Activated CD4-positive, alpha-beta T cell treated with anti-CD3 and anti-CD28 coated beads for 36 hours (primary cell): ENCODE results near the gene RYK. TPM values are rescaled to one million over a fixed set of nuclear protein-coding genes. Genes with fewer than 3 reads are reported as not detected.

Source experiments
- ATAC-seq: fragments of 200-7000 bp; cut with Tn5 transposase; one replicate; pipeline ENCODE4 v1.10.0; 2021; ENCODE audit warnings: mild to moderate bottlenecking, moderate library complexity
- CTCF ChIA-PET: fragments of 350-600 bp; sonication (Branson Sonifier 250); formaldehyde crosslinking; loops from one replicate; lab custom pipeline; 2021; ENCODE audit warnings: antibody characterized with exemption; lab: Charles Lee
- POLR2A ChIA-PET: fragments of 350-600 bp; sonication (Branson Sonifier 250); formaldehyde crosslinking; loops from one replicate; lab custom pipeline; 2021; ENCODE audit warnings: antibody characterized with exemption, inconsistent platforms; lab: Charles Lee
- DNase-seq: peaks from one replicate; pipeline ENCODE4 v3.0.0-alpha.2; 2020
- H3K27ac Mint-ChIP-seq: one replicate; pipeline ENCODE4 v1.8.0; 2021; ENCODE audit warnings: mixed read lengths
- H3K27me3 Mint-ChIP-seq: one replicate; pipeline ENCODE4 v1.8.0; 2021; ENCODE audit warnings: mixed read lengths
- H3K36me3 Mint-ChIP-seq: one replicate; pipeline ENCODE4 v1.8.0; 2021; ENCODE audit warnings: low read depth, mixed read lengths
- H3K4me1 Mint-ChIP-seq: one replicate; pipeline ENCODE4 v1.8.0; 2021; ENCODE audit warnings: mixed read lengths
- H3K4me3 Mint-ChIP-seq: one replicate; pipeline ENCODE4 v1.8.0; 2021; ENCODE audit warnings: mild to moderate bottlenecking, moderate library complexity, mixed read lengths
- H3K9me3 Mint-ChIP-seq: one replicate; pipeline ENCODE4 v1.8.0; 2021; ENCODE audit warnings: low read depth, mixed read lengths
- intact Hi-C, 2 experiments: fragments of 100-400 bp; cut with DNase I in 1 of 2; cut with micrococcal nuclease in 1 of 2; formaldehyde crosslinking; loops; one replicate each; pipeline versions ENCODE4 v1.14.2 to v1.15.1; 2022 to 2024; cut with DNase I, micrococcal nuclease
- total RNA-seq, 2 experiments: library from RNA; stranded (reverse); gene quantifications; one replicate each; pipeline ENCODE4 v1.2.3, GENCODE V29; 2021

The RYK gene
- total RNA-seq, 2 experiments from 2014 or later, result 23.5 to 24.0 TPM

- peaks cover 15% of the 10 kb centered on the region for H3K9me3 Mint-ChIP-seq
- ChIA-PET CTCF (interaction anchor here (1.0 kb wide), 1 partner anchor 16 kb away, joined by 3 read pairs; no protein-coding TSS in a partner anchor), POLR2A (no interaction called here)
- intact Hi-C loops, result no loop called here
- no peak overlapping the region for H3K27ac Mint-ChIP-seq
- H3K4me1 Mint-ChIP-seq, result no peaks in the 10 kb centered on the region
- DNase-seq (no peak), ATAC-seq (no peak)
- H3K27me3 Mint-ChIP-seq, result no peaks in the 10 kb centered on the region
- peaks cover 8% of the 10 kb centered on the region for H3K36me3 Mint-ChIP-seq
- H3K4me3 Mint-ChIP-seq, result no peak overlapping the region
These were observed 117.7 kb downstream of the RYK start for GRCh38 chr3:134132961-134133360.

- H3K27me3 Mint-ChIP-seq, result no peaks in the 10 kb centered on the region
These were observed 124.5 kb downstream of the RYK start for GRCh38 chr3:134126153-134126552.

DNA sequence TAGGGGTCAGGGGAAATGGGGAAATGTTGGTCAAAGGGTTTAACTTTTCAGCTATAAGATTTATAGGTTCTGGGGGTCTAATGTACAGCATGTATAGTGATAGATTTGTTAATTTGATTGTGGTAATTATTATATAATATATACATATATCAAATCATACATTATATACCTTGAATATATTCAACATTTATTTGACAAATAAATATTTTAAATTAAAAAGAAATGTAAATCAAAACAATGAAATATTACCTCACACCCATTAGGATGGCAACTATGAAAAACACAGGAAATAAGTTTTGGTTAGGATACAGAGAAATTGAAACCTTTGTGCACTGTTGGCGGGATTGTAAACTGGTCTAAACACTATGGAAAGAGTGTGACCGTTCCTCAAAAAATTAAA lies 135.9 kb downstream of the RYK start:
- Mint-ChIP-seq H3K36me3 (peaks cover 4% of the 10 kb centered on the region), H3K27ac (no peak overlapping the region), H3K9me3 (peaks cover 38% of the 10 kb centered on the region), H3K27me3 (peaks cover 4% of the 10 kb centered on the region), H3K4me3 (no peak overlapping the region), H3K4me1 (no peaks in the 10 kb centered on the region)
- ChIA-PET POLR2A (no interaction called here), CTCF (no interaction called here)
- intact Hi-C loops, result no loop called here
- ATAC-seq, result no peak
- no peak for DNase-seq

More at GRCh38 chr3:134126153-134126552, 124.5 kb downstream of the RYK start:
- POLR2A ChIA-PET, result no interaction called here
- intact Hi-C loops, result no loop called here
- no peak for ATAC-seq
- DNase-seq, result no peak
- Mint-ChIP-seq H3K27ac (no peak overlapping the region), H3K9me3 (peaks cover 25% of the 10 kb centered on the region), H3K36me3 (peaks cover 11% of the 10 kb centered on the region), H3K4me3 (no peak overlapping the region), H3K4me1 (no peaks in the 10 kb centered on the region)
- CTCF ChIA-PET, result interaction anchor here (0.5 kb wide), 1 partner anchor 16 kb away, joined by 3 read pairs; no protein-coding TSS in a partner anchor

- POLR2A ChIA-PET, result no interaction called here
- ATAC-seq (no peak), DNase-seq (no peak)
- intact Hi-C loops, result no loop called here
- Mint-ChIP-seq H3K9me3 (peaks cover 18% of the 10 kb centered on the region), H3K4me3 (no peak overlapping the region), H3K4me1 (peaks cover 6% of the 10 kb centered on the region), H3K27ac (no peak overlapping the region), H3K27me3 (peaks cover 7% of the 10 kb centered on the region), H3K36me3 (peaks cover 4% of the 10 kb centered on the region)
- CTCF ChIA-PET, result no interaction called here
These were observed 139.0 kb downstream of the RYK start for GRCh38 chr3:134111616-134112015.

DNA sequence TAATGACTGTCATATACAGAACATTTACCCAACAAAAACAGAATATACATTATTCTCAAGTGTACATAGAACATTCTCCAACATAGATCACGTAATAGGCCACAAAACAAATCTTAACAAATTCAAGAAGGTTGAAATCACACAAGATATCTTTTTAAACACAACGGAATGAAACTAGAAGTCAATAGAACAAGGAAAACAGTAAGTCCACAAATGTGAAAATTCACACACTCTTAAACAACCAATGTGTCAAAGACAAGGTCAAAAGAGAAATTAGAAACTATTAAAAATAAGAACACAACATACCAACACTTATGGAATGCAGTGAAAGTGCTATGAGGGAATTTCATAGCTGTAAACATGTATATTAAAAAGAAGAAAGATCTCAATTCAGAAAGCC lies 139.7 kb downstream of the RYK start:
- no peak for ATAC-seq
- no peak overlapping the region for H3K4me3 Mint-ChIP-seq
- peaks cover 7% of the 10 kb centered on the region for H3K27me3 Mint-ChIP-seq
- intact Hi-C loops, result no loop called here
- no peak for DNase-seq
- H3K4me1 Mint-ChIP-seq, result peaks cover 6% of the 10 kb centered on the region
- CTCF ChIA-PET, result no interaction called here
- POLR2A ChIA-PET, result no interaction called here
- H3K27ac Mint-ChIP-seq, result no peak overlapping the region
- H3K9me3 Mint-ChIP-seq, result peaks cover 18% of the 10 kb centered on the region
- H3K36me3 Mint-ChIP-seq, result peaks cover 4% of the 10 kb centered on the region

Other genes starting within 250 kb of the RYK start
- not detected for gene SLCO2A1, start 220.9 kb downstream of the RYK start, total RNA-seq
- under 1 TPM; 0.32 to 0.42 TPM for gene AMOTL2, start 123.6 kb upstream of the RYK start, total RNA-seq
- 10 to 100 TPM; 35.9 to 39.7 TPM for gene ANAPC13, start 235.1 kb upstream of the RYK start, total RNA-seq
- gene CEP63, start 235.2 kb upstream of the RYK start, total RNA-seq, result 10 to 100 TPM; 21.3 to 25.9 TPM